Measurements from ENCODE around the gene CYP1A1.

CYP1A1 gene

DNA sequence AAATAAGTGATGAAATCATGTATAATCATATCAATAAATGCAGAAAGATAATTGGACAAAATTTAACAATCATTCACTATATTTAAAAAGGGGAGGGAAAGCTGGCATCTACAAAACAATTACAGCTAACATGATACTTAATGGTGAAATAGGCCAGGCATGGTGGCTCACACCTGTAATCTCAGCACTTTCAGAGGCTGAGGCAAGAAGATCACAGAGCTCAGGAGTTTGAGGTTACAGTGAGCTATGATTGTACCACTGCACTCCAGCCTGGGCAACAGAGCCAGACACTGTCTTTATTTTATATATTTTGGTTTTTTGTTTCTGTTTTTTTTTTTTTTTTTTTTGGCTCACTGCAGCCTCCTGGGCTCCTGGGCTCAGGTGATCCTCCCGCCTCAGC is 41.6 kb downstream of the CYP1A1 start:
- DNase-seq = no peak

DNA sequence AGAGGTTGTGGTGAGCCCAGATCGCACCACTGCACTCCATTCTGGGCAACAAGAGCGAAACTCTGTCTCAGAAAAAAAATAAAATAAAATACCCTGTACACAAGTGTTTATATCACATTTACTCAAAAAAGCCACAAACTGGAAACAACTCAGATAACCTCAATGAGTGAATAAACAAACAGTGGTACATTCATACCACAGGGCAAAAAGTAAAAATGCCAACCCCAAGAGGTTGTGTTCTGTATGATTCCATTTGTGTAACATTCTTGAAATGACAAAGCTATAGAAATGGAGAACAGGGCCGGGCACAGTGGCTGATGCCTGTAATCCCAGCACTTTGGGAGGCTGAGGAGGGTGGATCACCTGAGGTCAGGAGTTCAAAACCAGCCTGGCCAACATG is 42.4 kb downstream of the CYP1A1 start:
- DNase-seq = no peak

DNA sequence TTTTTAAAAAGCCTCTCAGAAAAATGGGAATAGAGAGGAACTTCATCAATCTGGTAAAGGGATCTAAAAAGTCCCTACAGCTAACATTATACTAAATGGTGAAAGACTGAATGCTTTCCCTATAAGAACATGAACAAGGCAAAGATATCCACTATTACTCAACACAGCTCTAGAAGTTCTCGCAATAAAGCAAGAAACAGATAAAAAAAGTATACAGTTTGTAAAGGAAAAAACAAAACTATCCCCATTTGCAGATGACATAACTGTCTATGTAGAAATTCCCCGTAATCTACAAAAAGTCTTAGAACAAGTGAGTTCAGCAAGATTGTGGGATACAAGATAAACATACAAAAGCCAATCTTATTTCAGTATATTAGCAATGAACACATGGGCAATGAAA is 44.9 kb downstream of the CYP1A1 start:
- DNase-seq = no peak

DNA sequence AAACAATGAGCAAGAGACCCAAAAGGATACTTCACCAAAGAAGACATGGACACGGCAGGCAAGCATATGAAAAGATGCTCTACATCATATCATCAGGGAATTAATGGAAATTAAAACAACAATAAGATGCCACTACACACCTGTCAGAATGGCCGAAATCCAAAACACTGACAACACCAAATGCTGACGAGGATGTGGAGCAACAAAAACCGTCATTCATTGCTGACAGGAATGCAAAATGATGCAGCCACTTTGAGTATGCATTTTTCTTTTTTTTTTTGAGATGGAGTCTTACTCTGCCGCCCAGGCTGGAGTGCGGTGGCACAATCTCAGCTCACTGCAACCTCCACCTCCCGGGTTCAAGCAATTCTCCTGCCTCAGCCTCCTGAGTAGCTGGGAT is 48.5 kb downstream of the CYP1A1 start:
- DNase-seq = no peak

DNA sequence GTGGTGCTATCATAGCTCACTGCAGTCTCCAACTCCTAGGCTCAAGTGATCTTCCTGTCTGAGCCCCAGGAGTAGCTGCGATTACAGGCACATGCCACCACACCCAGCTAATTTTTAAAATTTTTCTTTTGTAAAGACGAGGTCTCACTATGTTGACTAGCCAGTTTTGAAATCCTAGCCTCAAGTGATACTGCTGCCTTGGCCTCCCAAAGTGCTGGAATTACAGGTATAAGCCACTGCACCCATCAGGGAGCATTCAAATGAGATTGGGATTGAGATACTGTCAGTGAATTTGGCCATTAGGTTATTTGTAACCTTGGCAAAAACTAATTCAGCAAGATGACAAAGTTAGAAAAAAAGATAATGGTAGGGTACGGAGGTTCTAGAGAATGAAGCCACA is 51.2 kb downstream of the CYP1A1 start:
- no peak for DNase-seq

DNA sequence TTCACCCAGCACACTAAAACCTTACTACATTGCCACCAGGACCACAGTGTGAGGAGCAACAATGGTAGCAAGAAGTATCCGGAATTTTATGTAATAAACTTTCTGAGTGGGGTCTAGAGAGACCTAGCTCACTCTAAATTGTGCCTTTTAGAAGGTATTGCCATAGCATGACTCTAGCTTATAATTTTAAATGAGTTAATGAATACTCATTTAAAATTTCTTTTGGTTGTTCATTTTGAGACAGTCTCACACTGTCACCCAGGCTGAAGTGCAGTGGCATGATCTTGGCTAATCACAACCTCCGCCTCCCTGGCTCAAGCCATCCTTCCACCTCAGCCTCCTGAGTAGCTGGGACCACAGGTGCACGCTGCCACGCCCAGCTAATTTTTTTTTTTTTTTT is 55.7 kb downstream of the CYP1A1 start:
- DNase-seq = no peak

Measured in NCI-H2107 (cell line).